Measurements from ENCODE around the gene TPST1.
"Not testable (repeated sequence)": the region's sequence is repeated elsewhere in the genome, so short reads cannot be mapped to it uniquely, and the experiment has no call there.

The TPST1 gene

DNA sequence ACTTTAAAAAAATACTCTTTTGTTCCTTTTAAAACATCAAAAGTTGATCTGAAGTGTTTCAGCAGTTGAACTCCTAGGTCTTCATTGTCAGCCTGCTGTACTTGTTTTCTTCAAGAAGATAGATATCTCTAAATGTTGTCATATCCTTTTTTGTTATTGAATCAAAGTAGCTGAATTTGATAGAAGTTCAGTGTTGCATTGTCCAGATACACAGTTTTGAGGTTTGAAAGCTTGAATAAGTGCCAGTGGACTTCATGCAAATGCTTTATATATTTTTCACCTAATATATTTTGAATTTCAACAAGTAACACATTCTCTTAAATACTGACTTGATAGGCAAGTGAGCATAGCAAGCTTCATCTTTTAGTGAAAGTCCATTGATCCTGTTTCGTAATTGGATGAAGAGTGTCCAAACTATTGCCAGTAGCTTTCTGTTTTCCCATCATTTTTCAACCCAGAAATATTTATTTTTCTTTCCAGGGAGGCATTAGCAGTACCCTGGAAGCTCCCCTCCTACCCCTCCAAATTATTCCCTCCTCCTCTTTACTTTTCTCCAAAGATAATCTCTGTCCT lies 114.4 kb downstream of the TPST1 start:
- Histone ChIP-seq H3K4me1 (ENCODE audit: control insufficient read depth in 1 of 2, insufficient read depth in 2 of 2, low read length in 2 of 2) (no peaks in the 10 kb centered on the region), H3K27me3 (ENCODE audit: low read depth, low read length) (no peaks in the 10 kb centered on the region), H3K9me3 (ENCODE audit: control insufficient read depth in 1 of 2, low read length in 2 of 2) (peaks cover 0 to 5% of the 10 kb centered on the region in 2 donors), H3K27ac (ENCODE audit: low read length) (no peak overlapping the region), H3K4me3 (ENCODE audit: low read depth in 1 of 2, low read length in 2 of 2) (no peak overlapping the region), H3K36me3 (ENCODE audit: control insufficient read depth in 1 of 2, insufficient read depth in 2 of 2, low read length in 2 of 2) (no peaks in the 10 kb centered on the region)

DNA sequence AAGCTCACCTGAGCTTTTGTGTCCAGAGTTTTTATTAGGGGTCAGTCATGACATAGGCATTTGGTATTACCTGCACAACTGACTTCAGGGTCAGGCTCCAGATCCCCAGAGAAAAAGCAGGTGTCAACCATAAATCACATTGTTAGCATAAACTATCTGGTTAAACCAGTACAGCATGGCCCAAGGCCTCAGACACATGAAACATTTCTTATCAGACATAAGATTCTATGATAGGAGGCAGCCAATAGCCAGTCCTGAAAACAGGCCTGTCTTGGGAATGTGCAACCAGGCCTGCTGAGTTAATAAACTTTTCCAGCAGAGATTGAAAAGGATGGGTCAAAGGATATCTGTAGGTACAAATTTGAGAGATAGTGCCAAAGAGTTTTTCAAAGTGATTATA lies 116.1 kb downstream of the TPST1 start:
- H3K27me3 ChIP-seq (ENCODE audit: low read depth, low read length), result no peaks in the 10 kb centered on the region
- no peaks in the 10 kb centered on the region for H3K36me3 ChIP-seq (ENCODE audit: control insufficient read depth in 1 of 2, insufficient read depth in 2 of 2, low read length in 2 of 2)
- no peak overlapping the region for H3K4me3 ChIP-seq (ENCODE audit: low read depth in 1 of 2, low read length in 2 of 2)
- peaks cover 0 to 5% of the 10 kb centered on the region in 2 donors for H3K9me3 ChIP-seq (ENCODE audit: control insufficient read depth in 1 of 2, low read length in 2 of 2)
- no peak overlapping the region for H3K27ac ChIP-seq (ENCODE audit: low read length)
- H3K4me1 ChIP-seq (ENCODE audit: control insufficient read depth in 1 of 2, insufficient read depth in 2 of 2, low read length in 2 of 2), result no peaks in the 10 kb centered on the region

DNA sequence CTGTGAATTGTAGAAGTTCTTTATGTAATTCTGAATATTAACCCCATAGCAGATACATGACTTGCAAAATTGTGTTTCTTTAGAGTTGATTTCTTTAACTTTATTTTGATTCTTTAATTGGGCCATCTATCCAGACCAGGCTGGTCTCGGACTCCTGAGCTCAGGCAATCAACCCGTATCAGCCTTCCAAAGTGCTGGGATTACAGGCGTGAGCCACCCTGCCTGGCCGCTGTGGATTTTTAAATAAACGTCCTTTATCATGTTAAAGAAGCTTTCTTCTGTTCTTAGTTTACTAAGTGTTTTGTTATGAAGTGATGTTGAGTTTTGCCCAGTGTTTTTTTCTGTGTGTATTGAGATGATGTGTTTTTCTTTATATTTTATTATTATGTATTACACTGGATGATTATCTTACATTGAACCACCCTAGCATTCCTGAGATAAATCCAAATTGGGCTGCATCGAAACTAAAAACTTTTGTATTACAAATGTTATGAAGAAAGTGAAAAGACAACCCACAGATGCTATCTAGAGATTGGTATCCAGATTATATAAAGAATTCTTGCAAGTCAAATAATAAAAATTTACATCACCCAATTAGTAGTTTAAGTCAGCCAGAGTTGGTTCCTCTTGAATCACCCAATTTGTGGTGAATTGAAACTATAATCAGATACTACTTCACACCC lies 118.1 kb downstream of the TPST1 start:
- Histone ChIP-seq H3K27ac (ENCODE audit: low read length) (no peak overlapping the region), H3K4me1 (ENCODE audit: control insufficient read depth in 1 of 2, insufficient read depth in 2 of 2, low read length in 2 of 2) (peaks cover 0 to 4% of the 10 kb centered on the region in 2 donors), H3K4me3 (ENCODE audit: low read depth in 1 of 2, low read length in 2 of 2) (no peak overlapping the region), H3K36me3 (ENCODE audit: control insufficient read depth in 1 of 2, insufficient read depth in 2 of 2, low read length in 2 of 2) (no peaks in the 10 kb centered on the region), H3K27me3 (ENCODE audit: low read depth, low read length) (no peaks in the 10 kb centered on the region), H3K9me3 (ENCODE audit: control insufficient read depth in 1 of 2, low read length in 2 of 2) (peaks cover 0 to 5% of the 10 kb centered on the region in 2 donors)

DNA sequence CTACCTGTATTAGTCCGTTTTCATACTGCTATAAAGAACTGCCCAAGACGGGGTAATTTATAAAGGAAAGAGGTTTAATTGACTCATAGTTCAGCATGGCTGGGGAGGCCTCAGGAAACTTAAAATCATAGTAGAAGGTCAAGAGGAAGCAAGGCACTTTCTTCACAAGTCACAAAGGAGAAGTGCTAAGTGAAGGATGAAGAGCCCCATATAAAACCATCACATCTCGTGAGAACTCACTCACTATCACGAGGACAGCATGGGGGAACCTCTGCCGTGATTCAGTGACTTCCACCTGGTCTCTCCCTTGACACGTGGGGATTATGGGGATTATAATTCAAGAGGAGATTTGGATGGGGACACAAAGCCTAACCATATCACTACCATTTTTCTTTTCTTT lies 119.9 kb downstream of the TPST1 start:
- not testable (repeated sequence) for H3K27ac ChIP-seq (ENCODE audit: low read length); H3K9me3 ChIP-seq (ENCODE audit: control insufficient read depth in 1 of 2, low read length in 2 of 2); H3K4me3 ChIP-seq (ENCODE audit: low read depth in 1 of 2, low read length in 2 of 2); H3K4me1 ChIP-seq (ENCODE audit: control insufficient read depth in 1 of 2, insufficient read depth in 2 of 2, low read length in 2 of 2); H3K36me3 ChIP-seq (ENCODE audit: control insufficient read depth in 1 of 2, insufficient read depth in 2 of 2, low read length in 2 of 2); H3K27me3 ChIP-seq (ENCODE audit: low read depth, low read length)

DNA sequence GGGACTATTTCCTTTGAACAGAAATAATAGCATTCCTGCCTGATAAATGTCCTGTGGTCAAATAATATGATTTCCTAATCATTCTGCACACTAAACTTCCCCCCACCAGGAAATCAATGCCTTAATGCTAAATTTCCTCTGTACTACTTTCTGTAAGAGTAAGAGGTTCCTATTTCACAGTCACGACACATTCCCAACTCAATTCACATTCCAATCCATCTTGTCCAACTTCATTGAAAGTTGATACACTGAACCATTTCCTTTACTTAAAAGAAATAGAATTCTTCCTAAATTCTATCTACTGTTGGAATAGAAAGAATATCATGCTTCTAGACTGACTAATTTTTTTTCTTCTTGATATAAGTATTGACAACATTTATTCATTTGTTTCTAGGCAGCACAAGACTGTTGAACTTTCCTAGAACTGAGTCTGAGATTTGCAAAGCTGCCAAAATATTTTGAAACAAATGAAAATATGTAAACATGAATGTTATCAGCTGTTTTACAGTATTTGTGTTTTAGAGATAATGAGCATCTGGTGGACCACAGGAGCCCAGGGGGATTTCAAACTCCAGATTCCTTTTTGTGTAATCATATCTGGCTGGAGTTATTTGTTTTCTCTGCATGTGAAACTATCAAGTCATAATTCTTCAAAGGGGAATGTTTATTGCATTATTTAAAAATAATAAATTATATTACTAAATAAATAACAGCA lies 121.5 kb downstream of the TPST1 start:
- no peaks in the 10 kb centered on the region for H3K27me3 ChIP-seq (ENCODE audit: low read depth, low read length)
- H3K4me1 ChIP-seq (ENCODE audit: control insufficient read depth in 1 of 2, insufficient read depth in 2 of 2, low read length in 2 of 2), result peaks cover 0 to 4% of the 10 kb centered on the region in 2 donors
- H3K4me3 ChIP-seq (ENCODE audit: low read depth in 1 of 2, low read length in 2 of 2), result no peak overlapping the region
- no peak overlapping the region for H3K27ac ChIP-seq (ENCODE audit: low read length)
- no peaks in the 10 kb centered on the region for H3K36me3 ChIP-seq (ENCODE audit: control insufficient read depth in 1 of 2, insufficient read depth in 2 of 2, low read length in 2 of 2)
- H3K9me3 ChIP-seq (ENCODE audit: control insufficient read depth in 1 of 2, low read length in 2 of 2), result peaks cover 0 to 2% of the 10 kb centered on the region in 2 donors

DNA sequence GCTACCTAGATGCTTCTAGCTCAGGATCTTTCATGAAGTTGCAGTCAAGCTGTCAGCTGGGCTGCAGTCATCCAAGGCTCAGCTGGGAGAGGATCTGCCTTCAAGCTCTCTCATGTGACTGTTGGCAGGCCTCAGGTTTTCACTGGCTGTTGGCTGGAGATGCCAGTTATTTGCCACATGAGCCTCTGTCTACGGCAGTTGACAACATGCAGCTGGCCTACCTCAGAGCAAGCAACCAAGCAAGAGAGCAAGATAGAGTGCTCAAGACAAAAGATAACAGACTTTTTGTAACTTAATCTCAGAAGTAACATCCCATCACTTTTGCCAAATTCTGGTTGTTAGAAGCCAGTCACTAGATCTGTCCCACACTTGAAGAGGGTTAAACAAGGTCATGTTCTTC lies 125.8 kb downstream of the TPST1 start:
- Histone ChIP-seq H3K27me3 (ENCODE audit: low read depth, low read length) (no peaks in the 10 kb centered on the region), H3K4me3 (ENCODE audit: low read depth in 1 of 2, low read length in 2 of 2) (no peak overlapping the region), H3K27ac (ENCODE audit: low read length) (no peak overlapping the region), H3K9me3 (ENCODE audit: control insufficient read depth in 1 of 2, low read length in 2 of 2) (no peaks in the 10 kb centered on the region), H3K36me3 (ENCODE audit: control insufficient read depth in 1 of 2, insufficient read depth in 2 of 2, low read length in 2 of 2) (no peaks in the 10 kb centered on the region), H3K4me1 (ENCODE audit: control insufficient read depth in 1 of 2, insufficient read depth in 2 of 2, low read length in 2 of 2) (peaks cover 0 to 4% of the 10 kb centered on the region in 2 donors)

DNA sequence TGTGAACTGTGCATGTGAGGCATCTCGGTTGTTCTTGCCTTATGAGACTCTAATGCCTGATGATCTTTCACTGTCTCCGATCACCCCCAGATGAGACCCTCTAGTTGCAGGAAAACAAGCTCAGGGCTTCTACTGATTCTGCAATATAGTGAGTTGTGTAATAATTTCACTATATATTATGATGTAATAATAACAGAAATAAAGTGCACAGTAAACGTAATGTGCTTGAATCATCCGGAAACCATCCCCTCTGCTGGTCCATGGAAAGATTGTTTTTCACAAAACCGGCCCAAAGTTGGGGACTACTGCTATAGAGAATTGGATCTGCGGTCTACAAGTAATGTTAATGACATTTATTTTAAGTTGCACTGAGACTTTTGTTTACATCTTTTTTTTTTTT lies 126.7 kb downstream of the TPST1 start:
- Histone ChIP-seq H3K36me3 (ENCODE audit: control insufficient read depth in 1 of 2, insufficient read depth in 2 of 2, low read length in 2 of 2) (no peaks in the 10 kb centered on the region), H3K9me3 (ENCODE audit: control insufficient read depth in 1 of 2, low read length in 2 of 2) (peaks cover 0 to 6% of the 10 kb centered on the region in 2 donors), H3K4me1 (ENCODE audit: control insufficient read depth in 1 of 2, insufficient read depth in 2 of 2, low read length in 2 of 2) (peaks cover 0 to 4% of the 10 kb centered on the region in 2 donors), H3K4me3 (ENCODE audit: low read depth in 1 of 2, low read length in 2 of 2) (no peak overlapping the region), H3K27ac (ENCODE audit: low read length) (no peak overlapping the region), H3K27me3 (ENCODE audit: low read depth, low read length) (no peaks in the 10 kb centered on the region)

DNA sequence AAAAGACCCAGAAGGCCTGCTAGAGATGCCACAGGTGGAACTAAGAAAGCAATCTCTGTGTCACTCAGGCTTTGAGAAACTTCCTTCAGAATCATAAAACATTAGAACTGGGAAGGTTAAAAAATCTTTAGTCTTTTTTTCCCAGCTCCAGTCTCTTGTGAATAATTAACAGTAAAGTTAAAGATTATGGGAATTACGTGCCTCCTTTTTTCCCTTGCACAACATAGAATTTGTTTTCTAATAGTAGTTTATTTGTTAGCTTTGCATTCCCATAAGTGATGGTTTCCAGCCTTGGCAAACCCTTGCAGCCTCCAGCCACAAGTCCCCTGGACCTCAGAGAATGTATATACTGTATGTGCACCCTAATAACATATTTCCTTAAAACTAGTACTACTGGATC lies 128.3 kb downstream of the TPST1 start:
- no peak overlapping the region for H3K4me3 ChIP-seq (ENCODE audit: low read depth in 1 of 2, low read length in 2 of 2)
- no peaks in the 10 kb centered on the region for H3K36me3 ChIP-seq (ENCODE audit: control insufficient read depth in 1 of 2, insufficient read depth in 2 of 2, low read length in 2 of 2)
- H3K9me3 ChIP-seq (ENCODE audit: control insufficient read depth in 1 of 2, low read length in 2 of 2), result peaks cover 0 to 8% of the 10 kb centered on the region in 2 donors
- H3K27ac ChIP-seq (ENCODE audit: low read length), result no peak overlapping the region
- no peaks in the 10 kb centered on the region for H3K4me1 ChIP-seq (ENCODE audit: control insufficient read depth in 1 of 2, insufficient read depth in 2 of 2, low read length in 2 of 2)
- H3K27me3 ChIP-seq (ENCODE audit: low read depth, low read length), result no peaks in the 10 kb centered on the region

DNA sequence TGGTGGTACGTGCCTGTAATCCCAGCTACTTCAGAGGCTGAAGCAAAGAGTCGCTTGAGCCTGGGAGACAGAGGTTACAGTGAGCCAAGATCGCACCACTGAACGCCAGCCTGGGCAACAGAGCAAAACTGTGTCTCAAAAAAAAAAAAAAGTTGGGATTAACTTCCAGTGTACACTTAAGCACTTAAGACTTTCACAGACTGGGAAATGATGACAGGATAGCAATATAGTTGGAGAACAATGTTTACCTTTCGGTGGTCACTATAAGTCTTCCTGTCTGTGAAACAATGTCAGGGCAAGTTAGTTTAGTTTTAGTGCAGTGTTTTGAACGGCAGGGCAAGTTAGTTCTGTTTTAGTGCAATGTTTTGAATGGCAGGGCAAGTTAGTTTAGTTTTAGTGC lies 130.2 kb downstream of the TPST1 start:
- Histone ChIP-seq H3K9me3 (ENCODE audit: control insufficient read depth in 1 of 2, low read length in 2 of 2) (peaks cover 0 to 8% of the 10 kb centered on the region in 2 donors), H3K27ac (ENCODE audit: low read length) (no peak overlapping the region), H3K4me1 (ENCODE audit: control insufficient read depth in 1 of 2, insufficient read depth in 2 of 2, low read length in 2 of 2) (no peaks in the 10 kb centered on the region), H3K36me3 (ENCODE audit: control insufficient read depth in 1 of 2, insufficient read depth in 2 of 2, low read length in 2 of 2) (no peaks in the 10 kb centered on the region), H3K4me3 (ENCODE audit: low read depth in 1 of 2, low read length in 2 of 2) (no peak overlapping the region), H3K27me3 (ENCODE audit: low read depth, low read length) (no peaks in the 10 kb centered on the region)

DNA sequence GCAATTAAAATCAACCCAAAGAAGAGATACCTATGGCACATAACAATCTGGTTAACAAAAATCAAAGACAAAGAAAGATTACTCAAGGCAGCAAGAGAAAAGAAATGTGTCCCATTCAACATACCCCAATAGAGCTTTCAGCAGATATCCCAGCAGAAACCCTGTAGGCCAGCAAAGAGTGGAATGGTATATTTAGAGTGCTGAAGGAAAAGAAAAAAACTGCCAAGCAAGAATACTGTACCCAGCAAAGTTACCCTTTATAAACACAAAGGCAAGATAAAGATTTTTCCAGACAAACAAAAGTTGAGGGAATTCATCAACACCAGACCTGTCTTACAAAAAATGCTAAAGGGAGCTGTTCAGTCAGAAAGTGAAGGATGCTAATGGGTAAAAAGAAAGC lies 131.6 kb downstream of the TPST1 start:
- peaks cover 0 to 8% of the 10 kb centered on the region in 2 donors for H3K9me3 ChIP-seq (ENCODE audit: control insufficient read depth in 1 of 2, low read length in 2 of 2)
- H3K4me1 ChIP-seq (ENCODE audit: control insufficient read depth in 1 of 2, insufficient read depth in 2 of 2, low read length in 2 of 2), result no peaks in the 10 kb centered on the region
- no peak overlapping the region for H3K27ac ChIP-seq (ENCODE audit: low read length)
- H3K4me3 ChIP-seq (ENCODE audit: low read depth in 1 of 2, low read length in 2 of 2), result no peak overlapping the region
- H3K36me3 ChIP-seq (ENCODE audit: control insufficient read depth in 1 of 2, insufficient read depth in 2 of 2, low read length in 2 of 2), result no peaks in the 10 kb centered on the region
- H3K27me3 ChIP-seq (ENCODE audit: low read depth, low read length), result no peaks in the 10 kb centered on the region

DNA sequence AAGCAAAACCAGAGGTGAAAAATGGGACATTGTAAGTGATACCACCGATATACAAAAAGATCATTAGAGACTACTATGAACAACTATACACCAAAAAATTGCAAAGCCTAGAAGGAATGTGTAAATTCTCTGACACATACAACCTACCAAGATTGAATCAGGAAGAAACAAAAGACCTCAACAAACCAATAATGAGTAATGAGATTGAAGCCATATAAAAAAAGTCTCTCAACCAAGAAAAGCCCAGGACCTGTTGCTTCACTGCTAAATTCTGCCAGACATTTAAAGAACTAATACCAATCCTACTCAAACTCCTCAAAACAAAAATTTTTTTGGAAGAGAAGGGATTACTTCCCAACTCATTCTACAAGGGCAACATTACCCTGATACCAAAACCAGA lies 134.0 kb downstream of the TPST1 start:
- Histone ChIP-seq H3K4me1 (ENCODE audit: control insufficient read depth in 1 of 2, insufficient read depth in 2 of 2, low read length in 2 of 2) (no peaks in the 10 kb centered on the region), H3K27ac (ENCODE audit: low read length) (no peak overlapping the region), H3K27me3 (ENCODE audit: low read depth, low read length) (no peaks in the 10 kb centered on the region), H3K4me3 (ENCODE audit: low read depth in 1 of 2, low read length in 2 of 2) (no peak overlapping the region), H3K9me3 (ENCODE audit: control insufficient read depth in 1 of 2, low read length in 2 of 2) (peaks cover 0 to 8% of the 10 kb centered on the region in 2 donors), H3K36me3 (ENCODE audit: control insufficient read depth in 1 of 2, insufficient read depth in 2 of 2, low read length in 2 of 2) (no peaks in the 10 kb centered on the region)

Measured in muscle layer of duodenum (tissue), 2 donors.